A549 (cell line): Measurements from ENCODE around the gene HOATZ. TPM values are rescaled to one million over a fixed set of nuclear protein-coding genes. Genes with fewer than 3 reads are reported as not detected.

Experiments used
- ATAC-seq, 2 experiments: fragments of 200-7000 bp in 1 of 2; fragments of >200 bp in 1 of 2; cut with Nextera tagmentation in 1 of 2; cut with Tn5 transposase in 1 of 2; 3 replicates each; pipeline versions ENCODE4 v1.8.0 to v1.9.1; 2018 to 2020; ENCODE audit warnings: mild to moderate bottlenecking in 1 of 2, moderate library complexity in 1 of 2
- CTCF ChIA-PET: fragments of 300-600 bp; sonication (Branson Sonifier 250); formaldehyde crosslinking; extraction: SDS; loops from one replicate; lab custom pipeline; 2021; ENCODE audit warnings: antibody characterized with exemption, inconsistent platforms; lab: Yijun Ruan, JAX
- POLR2A ChIA-PET: fragments of 350-600 bp; formaldehyde crosslinking; extraction: SDS; loops from one replicate; lab custom pipeline; 2021; ENCODE audit warnings: antibody characterized with exemption, inconsistent platforms; lab: Yijun Ruan, JAX
- DNase-seq, 2 experiments: peaks; one replicate each; pipeline versions ENCODE4 v3.0.0 to v3.0.0-alpha.2; 2011 to 2016; ENCODE audit warnings: low read depth in 1 of 2, low spot score in 1 of 2
- FAIRE-seq: peaks from 2 replicates; lab custom pipeline; 2011; peaks lifted over from hg19 to GRCh38; lab: Jason Lieb, UNC
- H3K27ac ChIP-seq, 2 experiments: fragments of >200 bp; sonication (Bioruptor Twin); formaldehyde crosslinking; 3 replicates each; pipeline ENCODE4 v1.5.1; 2016 to 2017
- H3K4me1 ChIP-seq: fragments of >200 bp; sonication (Bioruptor Twin); formaldehyde crosslinking; 3 replicates; pipeline ENCODE4 v1.6.1; 2016
- H3K4me2 ChIP-seq: fragments of >200 bp; sonication (Bioruptor Twin); formaldehyde crosslinking; 3 replicates; pipeline ENCODE4 v1.6.1; 2016
- H3K4me3 ChIP-seq: fragments of >200 bp; sonication (Bioruptor Twin); formaldehyde crosslinking; 3 replicates; pipeline ENCODE4 v1.5.1; 2016
- H3K9me3 ChIP-seq: fragments of >200 bp; sonication (Bioruptor Twin); formaldehyde crosslinking; 3 replicates; pipeline ENCODE4 v1.6.1; 2016
- ATOH8 ChIP-seq: fragments of 250-450 bp; sonication (Bioruptor Pico); IDR thresholded peaks from 2 replicates; pipeline ENCODE4 v1.5.0; 2020; ENCODE audit warnings: low read depth, mild to moderate bottlenecking, moderate library complexity
- CBX2 ChIP-seq: fragments of 200-600 bp; sonication (generic); IDR thresholded peaks from 2 replicates; pipeline ENCODE4 v1.6.1; 2016; ENCODE audit warnings: low read depth, mild to moderate bottlenecking, borderline replicate concordance
- CEBPB ChIP-seq, 2 experiments: fragments of >200 bp in 1 of 2; sonication (Bioruptor Twin) in 1 of 2; formaldehyde crosslinking in 1 of 2; IDR thresholded peaks; 2 replicates each; pipeline ENCODE4 v1.6.1; 2012 to 2016
- CHD4 ChIP-seq: fragments of 200-600 bp; sonication (generic); IDR thresholded peaks from 2 replicates; pipeline ENCODE4 v1.6.1; 2016; ENCODE audit warnings: antibody characterized with exemption, mild to moderate bottlenecking, borderline replicate concordance
- E2F6 ChIP-seq: IDR thresholded peaks from 2 replicates; pipeline ENCODE4 v1.6.1; 2012; ENCODE audit warnings: low read depth, borderline replicate concordance
- EHF ChIP-seq: fragments of 250-450 bp; sonication (Bioruptor Pico); IDR thresholded peaks from 2 replicates; pipeline ENCODE4 v1.5.0; 2020; ENCODE audit warnings: mild to moderate bottlenecking
- FOSL2 ChIP-seq, 2 experiments: fragments of 450-650 bp in 1 of 2; fragments of >200 bp in 1 of 2; sonication (Bioruptor Twin) in 1 of 2; formaldehyde crosslinking; IDR thresholded peaks; 2 replicates each; pipeline versions ENCODE4 v1.5.0 to v1.6.1; 2016 to 2020; ENCODE audit warnings: mild to moderate bottlenecking in 1 of 2, moderate library complexity in 1 of 2
- JUNB ChIP-seq: fragments of >200 bp; sonication (Bioruptor Twin); formaldehyde crosslinking; IDR thresholded peaks from 2 replicates; pipeline ENCODE4 v1.6.1; 2016
- KDM1A ChIP-seq: fragments of 200-600 bp; sonication (generic); IDR thresholded peaks from 2 replicates; pipeline ENCODE4 v1.6.1; 2016; ENCODE audit warnings: low read depth, mild to moderate bottlenecking
- MAFK ChIP-seq: fragments of 450-650 bp; IDR thresholded peaks from 2 replicates; pipeline ENCODE4 v1.6.1; 2014; ENCODE audit not compliant: partially characterized antibody
- NFE2L2 ChIP-seq: fragments of 150-350 bp; conservative IDR thresholded peaks from 2 replicates; pipeline ENCODE4 v1.6.1; 2014; ENCODE audit warnings: low read length
- NR3C1 ChIP-seq: fragments of >200 bp; sonication (Bioruptor Twin); formaldehyde crosslinking; IDR thresholded peaks from 3 replicates; pipeline ENCODE4 v1.6.1; 2017
- PBX3 ChIP-seq: IDR thresholded peaks from 2 replicates; pipeline ENCODE4 v1.6.1; 2012
- RARB ChIP-seq: fragments of 250-450 bp; sonication (Bioruptor Pico); IDR thresholded peaks from 2 replicates; pipeline ENCODE4 v1.8.0; 2021; ENCODE audit warnings: mild to moderate bottlenecking, moderate library complexity
- SMC3 ChIP-seq: fragments of >200 bp; sonication (Bioruptor Twin); formaldehyde crosslinking; IDR thresholded peaks from 3 replicates; pipeline ENCODE4 v1.6.1; 2018; ENCODE audit warnings: inconsistent platforms
- TFCP2L1 ChIP-seq: fragments of 250-450 bp; sonication (Bioruptor Pico); IDR thresholded peaks from 2 replicates; pipeline ENCODE4 v1.5.0; 2021; ENCODE audit warnings: mild to moderate bottlenecking
- TP53 ChIP-seq: fragments of 250-450 bp; sonication (Bioruptor Pico); IDR thresholded peaks from 2 replicates; pipeline ENCODE4 v1.5.0; 2021; ENCODE audit warnings: mild to moderate bottlenecking, moderate library complexity
- WGBS: methylation state at CpG from one replicate; pipeline ENCODE4 v1.1.6; 2017; ENCODE audit errors: missing lambda C conversion rate; 5-methylcytosine and 5-hydroxymethylcytosine counted together
- polyA plus RNA-seq, 4 experiments: library from polyadenylated mRNA; depleted of rRNA in 3 of 4; stranded (reverse); fragments of >200 nt; fragmentation: RNase III in 1 of 4; extraction: RNeasy Plus Mini Kit Qiagen cat#74134 plus additional on column Dnase treatment in 1 of 4; gene quantifications; 2 replicates in 3 of 4; 3 replicates in 1 of 4; pipeline ENCODE4 v1.2.3, GENCODE V29; 2011 to 2017
- TF ChIP-seq, protein P1 (sequence below): fragments of >200 bp; sonication (Bioruptor Twin); formaldehyde crosslinking; IDR thresholded peaks from 3 replicates; pipeline ENCODE4 v1.6.1; 2016
- TF ChIP-seq, protein P2 (sequence below): fragments of 450-650 bp; IDR thresholded peaks from 2 replicates; pipeline ENCODE4 v1.6.1; 2014; ENCODE audit warnings: antibody characterized with exemption

Gene HOATZ
- polyA plus RNA-seq, 2 of the 4 experiments (the other 2 are of a cell fraction), result not detected

- no peaks in the 10 kb centered on the region for H3K4me1 ChIP-seq
- H3K27ac ChIP-seq, result no peak overlapping the region
- WGBS, result 11% methylated on average over 1 of the region's 1 CpG
- FAIRE-seq (no peak), DNase-seq (no peak), ATAC-seq (no peak)
- no peak overlapping the region for H3K4me2 ChIP-seq
- ChIA-PET POLR2A (no interaction called here), CTCF (interaction anchor here (0.6 kb wide), 2 partner anchors 46 to 155 kb away, joined by 3 read pairs; no protein-coding TSS in a partner anchor)
- no peak overlapping the region for H3K4me3 ChIP-seq
- TF ChIP-seq, protein P1, sequence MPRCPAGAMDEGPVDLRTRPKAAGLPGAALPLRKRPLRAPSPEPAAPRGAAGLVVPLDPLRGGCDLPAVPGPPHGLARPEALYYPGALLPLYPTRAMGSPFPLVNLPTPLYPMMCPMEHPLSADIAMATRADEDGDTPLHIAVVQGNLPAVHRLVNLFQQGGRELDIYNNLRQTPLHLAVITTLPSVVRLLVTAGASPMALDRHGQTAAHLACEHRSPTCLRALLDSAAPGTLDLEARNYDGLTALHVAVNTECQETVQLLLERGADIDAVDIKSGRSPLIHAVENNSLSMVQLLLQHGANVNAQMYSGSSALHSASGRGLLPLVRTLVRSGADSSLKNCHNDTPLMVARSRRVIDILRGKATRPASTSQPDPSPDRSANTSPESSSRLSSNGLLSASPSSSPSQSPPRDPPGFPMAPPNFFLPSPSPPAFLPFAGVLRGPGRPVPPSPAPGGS, result no peak
- TF ChIP-seq ATOH8 (CRISPR knock-in tag) (no peak), CHD4 (no peak), TP53 (no peak), CEBPB (IDR thresholded peaks at IDR 0.05) (no peak), NR3C1 (no peak)
- no peaks in the 10 kb centered on the region for H3K9me3 ChIP-seq
Observed at GRCh38 chr11:111500481-111500880, 14.1 kb upstream of the HOATZ start.

DNA sequence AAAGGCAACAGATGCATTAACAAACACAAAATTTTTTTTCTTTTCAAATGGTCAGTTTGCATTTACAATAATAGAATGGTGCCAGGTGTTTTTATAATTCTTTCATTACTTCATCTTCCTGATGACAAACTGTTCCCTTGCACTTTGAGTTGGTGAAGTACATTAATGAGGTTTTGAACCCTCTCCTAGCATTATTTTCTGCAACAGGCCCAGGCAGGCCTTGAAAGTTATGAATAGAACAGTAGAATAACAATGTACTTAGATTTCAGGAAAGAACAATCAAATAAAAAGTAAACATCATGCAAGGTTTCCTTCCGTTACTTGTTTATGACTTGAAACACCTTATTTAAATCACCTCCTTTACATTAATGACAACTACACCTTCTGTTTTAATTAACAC, 12.0 kb upstream of the HOATZ start:
- Histone ChIP-seq H3K27ac (no peak overlapping the region), H3K4me3 (no peak overlapping the region), H3K4me2 (no peak overlapping the region), H3K4me1 (no peaks in the 10 kb centered on the region)
- ATAC-seq (no peak), DNase-seq (no peak), FAIRE-seq (no peak)
- CTCF ChIA-PET, result interaction anchor here (1.2 kb wide), 1 partner anchor 17 kb away, joined by 3 read pairs; no protein-coding TSS in a partner anchor
- 90% methylated on average over 1 of the region's 1 CpG for WGBS
- TF ChIP-seq PBX3, result no peak
- no peak for TF ChIP-seq TFCP2L1 (CRISPR knock-in tag)
- no peak for TF ChIP-seq EHF (CRISPR knock-in tag)
- TF ChIP-seq NR3C1, result no peak
- no peak for TF ChIP-seq TP53
- TF ChIP-seq KDM1A, result no peak
- no peak for TF ChIP-seq NFE2L2
- TF ChIP-seq, all 56 proteins: peak for 0
- no peaks in the 10 kb centered on the region for H3K9me3 ChIP-seq
- POLR2A ChIA-PET, result no interaction called here

GRCh38 chr11:111510311-111510710, 4.3 kb upstream of the HOATZ start:
- Histone ChIP-seq H3K4me3 (no peak overlapping the region), H3K27ac (no peak overlapping the region), H3K9me3 (no peaks in the 10 kb centered on the region), H3K4me1 (peaks cover 7% of the 10 kb centered on the region), H3K4me2 (no peak overlapping the region)
- ChIA-PET POLR2A (no interaction called here), CTCF (no interaction called here)
- WGBS, result 81% methylated on average over 1 of the region's 1 CpG
- TF ChIP-seq MAFK (no peak), PBX3 (no peak), SMC3 (no peak), JUNB (no peak), CBX2 (no peak), E2F6 (no peak), NFE2L2 (no peak), RARB (CRISPR knock-in tag) (no peak), EHF (CRISPR knock-in tag) (no peak), ATOH8 (CRISPR knock-in tag) (no peak), FOSL2 (IDR thresholded peaks at IDR 0.05) (no peak), FOSL2 (CRISPR knock-in tag; IDR thresholded peaks at IDR 0.05) (no peak)
- TF ChIP-seq, protein P2, sequence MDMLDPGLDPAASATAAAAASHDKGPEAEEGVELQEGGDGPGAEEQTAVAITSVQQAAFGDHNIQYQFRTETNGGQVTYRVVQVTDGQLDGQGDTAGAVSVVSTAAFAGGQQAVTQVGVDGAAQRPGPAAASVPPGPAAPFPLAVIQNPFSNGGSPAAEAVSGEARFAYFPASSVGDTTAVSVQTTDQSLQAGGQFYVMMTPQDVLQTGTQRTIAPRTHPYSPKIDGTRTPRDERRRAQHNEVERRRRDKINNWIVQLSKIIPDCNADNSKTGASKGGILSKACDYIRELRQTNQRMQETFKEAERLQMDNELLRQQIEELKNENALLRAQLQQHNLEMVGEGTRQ, result no peak
- ATAC-seq (no peak), DNase-seq (no peak), FAIRE-seq (no peak)
